ENCODE data around the gene TINAG. TPM values are rescaled to one million over a fixed set of nuclear protein-coding genes. Genes with fewer than 3 reads are reported as not detected.

The TINAG gene
- total RNA-seq, 2 donors from 2014 or later: not detected

GRCh38 chr6:54286141-54286540 is 22.1 kb upstream of the TINAG start:
- no peak overlapping the region for H3K4me3 Mint-ChIP-seq
- ATAC-seq (no peak), DNase-seq (no peak)
- no peak overlapping the region for H3K27ac Mint-ChIP-seq
- H3K27me3 Mint-ChIP-seq: no peaks in the 10 kb centered on the region
- H3K36me3 Mint-ChIP-seq (ENCODE audit: low read depth): no peaks in the 10 kb centered on the region
- no peaks in the 10 kb centered on the region for H3K4me1 Mint-ChIP-seq
- H3K9me3 ChIP-seq (ENCODE audit: control insufficient read depth, low read length, poor library complexity, severe bottlenecking): no peaks in the 10 kb centered on the region

GRCh38 chr6:54288474-54288873 is 19.8 kb upstream of the TINAG start:
- ATAC-seq (no peak), DNase-seq (no peak)
- Mint-ChIP-seq H3K4me1 (no peaks in the 10 kb centered on the region), H3K36me3 (ENCODE audit: low read depth) (no peaks in the 10 kb centered on the region), H3K4me3 (no peak overlapping the region), H3K27ac (no peak overlapping the region), H3K27me3 (no peaks in the 10 kb centered on the region)
- H3K9me3 ChIP-seq (ENCODE audit: control insufficient read depth, low read length, poor library complexity, severe bottlenecking): no peaks in the 10 kb centered on the region

GRCh38 chr6:54289426-54289825 is 18.8 kb upstream of the TINAG start:
- H3K4me1 Mint-ChIP-seq: no peaks in the 10 kb centered on the region
- no peak overlapping the region for H3K27ac Mint-ChIP-seq
- DNase-seq (no peak), ATAC-seq (no peak)
- H3K36me3 Mint-ChIP-seq (ENCODE audit: low read depth): no peaks in the 10 kb centered on the region
- H3K9me3 ChIP-seq (ENCODE audit: control insufficient read depth, low read length, poor library complexity, severe bottlenecking): no peaks in the 10 kb centered on the region
- H3K4me3 Mint-ChIP-seq: no peak overlapping the region
- no peaks in the 10 kb centered on the region for H3K27me3 Mint-ChIP-seq

GRCh38 chr6:54291146-54291545 is 17.1 kb upstream of the TINAG start:
- ATAC-seq (no peak), DNase-seq (no peak)
- H3K27ac Mint-ChIP-seq: no peak overlapping the region
- H3K27me3 Mint-ChIP-seq: no peaks in the 10 kb centered on the region
- no peaks in the 10 kb centered on the region for H3K9me3 ChIP-seq (ENCODE audit: control insufficient read depth, low read length, poor library complexity, severe bottlenecking)
- no peaks in the 10 kb centered on the region for H3K4me1 Mint-ChIP-seq
- no peak overlapping the region for H3K4me3 Mint-ChIP-seq
- no peaks in the 10 kb centered on the region for H3K36me3 Mint-ChIP-seq (ENCODE audit: low read depth)

- H3K36me3 Mint-ChIP-seq (ENCODE audit: low read depth): no peaks in the 10 kb centered on the region
Measured at GRCh38 chr6:54291738-54292137, 16.5 kb upstream of the TINAG start.

GRCh38 chr6:54294965-54295532 is 13.2 kb upstream of the TINAG start:
- no peak for ATAC-seq
- no peaks in the 10 kb centered on the region for H3K36me3 Mint-ChIP-seq (ENCODE audit: low read depth)
- no peak overlapping the region for H3K4me3 Mint-ChIP-seq
- no peaks in the 10 kb centered on the region for H3K27me3 Mint-ChIP-seq
- H3K27ac Mint-ChIP-seq: no peak overlapping the region
- no peaks in the 10 kb centered on the region for H3K4me1 Mint-ChIP-seq
- no peak for DNase-seq
- H3K9me3 ChIP-seq (ENCODE audit: control insufficient read depth, low read length, poor library complexity, severe bottlenecking): no peaks in the 10 kb centered on the region

More at GRCh38 chr6:54291738-54292137, 16.5 kb upstream of the TINAG start:
- H3K4me1 Mint-ChIP-seq: no peaks in the 10 kb centered on the region
- H3K9me3 ChIP-seq (ENCODE audit: control insufficient read depth, low read length, poor library complexity, severe bottlenecking): no peaks in the 10 kb centered on the region
- no peaks in the 10 kb centered on the region for H3K27me3 Mint-ChIP-seq
- no peak for ATAC-seq
- no peak overlapping the region for H3K4me3 Mint-ChIP-seq
- no peak for DNase-seq
- H3K27ac Mint-ChIP-seq: no peak overlapping the region

GRCh38 chr6:54299542-54300269 is 8.5 kb upstream of the TINAG start:
- ATAC-seq: no peak

GRCh38 chr6:54301770-54302169 is 6.5 kb upstream of the TINAG start:
- Mint-ChIP-seq H3K36me3 (ENCODE audit: low read depth) (no peaks in the 10 kb centered on the region), H3K27ac (no peak overlapping the region), H3K4me3 (no peak overlapping the region), H3K27me3 (no peaks in the 10 kb centered on the region), H3K4me1 (no peaks in the 10 kb centered on the region)
- DNase-seq: no peak
- no peak for ATAC-seq
- no peaks in the 10 kb centered on the region for H3K9me3 ChIP-seq (ENCODE audit: control insufficient read depth, low read length, poor library complexity, severe bottlenecking)

More at GRCh38 chr6:54299542-54300269, 8.5 kb upstream of the TINAG start:
- no peaks in the 10 kb centered on the region for H3K27me3 Mint-ChIP-seq
- no peak overlapping the region for H3K27ac Mint-ChIP-seq
- no peaks in the 10 kb centered on the region for H3K9me3 ChIP-seq (ENCODE audit: control insufficient read depth, low read length, poor library complexity, severe bottlenecking)
- no peak overlapping the region for H3K4me3 Mint-ChIP-seq
- no peaks in the 10 kb centered on the region for H3K36me3 Mint-ChIP-seq (ENCODE audit: low read depth)
- H3K4me1 Mint-ChIP-seq: no peaks in the 10 kb centered on the region
- DNase-seq: no peak

GRCh38 chr6:54307439-54307910 is 766 bp upstream of the TINAG start:
- no peaks in the 10 kb centered on the region for H3K9me3 ChIP-seq (ENCODE audit: control insufficient read depth, low read length, poor library complexity, severe bottlenecking)
- Mint-ChIP-seq H3K4me3 (no peak overlapping the region), H3K36me3 (ENCODE audit: low read depth) (no peaks in the 10 kb centered on the region), H3K4me1 (no peaks in the 10 kb centered on the region), H3K27me3 (no peaks in the 10 kb centered on the region), H3K27ac (no peak overlapping the region)
- DNase-seq (no peak), ATAC-seq (no peak)

GRCh38 chr6:54308986-54309315 is 710 bp downstream of the TINAG start:
- no peaks in the 10 kb centered on the region for H3K9me3 ChIP-seq (ENCODE audit: control insufficient read depth, low read length, poor library complexity, severe bottlenecking)
- Mint-ChIP-seq H3K4me3 (no peak overlapping the region), H3K4me1 (no peaks in the 10 kb centered on the region), H3K27ac (no peak overlapping the region), H3K27me3 (no peaks in the 10 kb centered on the region), H3K36me3 (ENCODE audit: low read depth) (no peaks in the 10 kb centered on the region)
- ATAC-seq (no peak), DNase-seq (no peak)

- H3K4me1 Mint-ChIP-seq: no peaks in the 10 kb centered on the region
- no peaks in the 10 kb centered on the region for H3K9me3 ChIP-seq (ENCODE audit: control insufficient read depth, low read length, poor library complexity, severe bottlenecking)
- DNase-seq (no peak), ATAC-seq (no peak)
- no peak overlapping the region for H3K4me3 Mint-ChIP-seq
- no peaks in the 10 kb centered on the region for H3K27me3 Mint-ChIP-seq
- H3K36me3 Mint-ChIP-seq (ENCODE audit: low read depth): no peaks in the 10 kb centered on the region
- no peak overlapping the region for H3K27ac Mint-ChIP-seq
Measured at GRCh38 chr6:54310377-54311152, 2.3 kb downstream of the TINAG start.

- ATAC-seq: no peak
- no peak overlapping the region for H3K27ac Mint-ChIP-seq
- DNase-seq: no peak
- H3K4me3 Mint-ChIP-seq: no peak overlapping the region
- no peaks in the 10 kb centered on the region for H3K9me3 ChIP-seq (ENCODE audit: control insufficient read depth, low read length, poor library complexity, severe bottlenecking)
- no peaks in the 10 kb centered on the region for H3K27me3 Mint-ChIP-seq
- H3K36me3 Mint-ChIP-seq (ENCODE audit: low read depth): no peaks in the 10 kb centered on the region
- H3K4me1 Mint-ChIP-seq: no peaks in the 10 kb centered on the region
Measured at GRCh38 chr6:54315656-54316055, 7.4 kb downstream of the TINAG start.

- no peak overlapping the region for H3K4me3 Mint-ChIP-seq
- no peaks in the 10 kb centered on the region for H3K36me3 Mint-ChIP-seq (ENCODE audit: low read depth)
- H3K4me1 Mint-ChIP-seq: no peaks in the 10 kb centered on the region
- no peaks in the 10 kb centered on the region for H3K9me3 ChIP-seq (ENCODE audit: control insufficient read depth, low read length, poor library complexity, severe bottlenecking)
- no peak overlapping the region for H3K27ac Mint-ChIP-seq
- DNase-seq (no peak), ATAC-seq (no peak)
- no peaks in the 10 kb centered on the region for H3K27me3 Mint-ChIP-seq
Measured at GRCh38 chr6:54320871-54321270, 12.6 kb downstream of the TINAG start.
